HG03571 (cell line): ENCODE results near the gene SEMA4G.
A peak's percentile ranks its signal among the peaks of the same experiment; 100 is the strongest.

Experiments
- ATAC-seq: cut with Tn5 transposase; IDR thresholded peaks from one replicate; pipeline ENCODE4 v1.9.1; 2021; ENCODE audit not compliant: unreplicated experiment

SEMA4G gene

GRCh38 chr10:101005869-101006567 lies 36.7 kb downstream of the SEMA4G start:
- ATAC-seq: no peak

GRCh38 chr10:101006593-101007098 lies 37.3 kb downstream of the SEMA4G start:
- ATAC-seq: no peak

GRCh38 chr10:101007099-101007711 lies 37.9 kb downstream of the SEMA4G start:
- no peak for ATAC-seq

- ATAC-seq: no peak
These were observed 38.9 kb downstream of the SEMA4G start for GRCh38 chr10:101007915-101008822.

GRCh38 chr10:101008823-101009423 lies 39.6 kb downstream of the SEMA4G start:
- no peak for ATAC-seq

- ATAC-seq: no peak
These were observed 41.0 kb downstream of the SEMA4G start for GRCh38 chr10:101010329-101010728.

- no peak for ATAC-seq
These were observed 42.5 kb downstream of the SEMA4G start for GRCh38 chr10:101011517-101012423.

- ATAC-seq: peak; percentile 73
These were observed 43.4 kb downstream of the SEMA4G start for GRCh38 chr10:101012525-101013364.

GRCh38 chr10:101013365-101013825 lies 44.1 kb downstream of the SEMA4G start:
- no peak for ATAC-seq

GRCh38 chr10:101014230-101014884 lies 45.1 kb downstream of the SEMA4G start:
- no peak for ATAC-seq

- ATAC-seq: no peak
These were observed 45.8 kb downstream of the SEMA4G start for GRCh38 chr10:101014966-101015581.

GRCh38 chr10:101015582-101015973 lies 46.3 kb downstream of the SEMA4G start:
- ATAC-seq: no peak

GRCh38 chr10:101016814-101017213 lies 47.5 kb downstream of the SEMA4G start:
- ATAC-seq: no peak

GRCh38 chr10:101018118-101018599 lies 48.9 kb downstream of the SEMA4G start:
- ATAC-seq: no peak

GRCh38 chr10:101018600-101019439 lies 49.5 kb downstream of the SEMA4G start:
- no peak for ATAC-seq
